Measurements from ENCODE around the gene PARVA.

PARVA gene

DNA sequence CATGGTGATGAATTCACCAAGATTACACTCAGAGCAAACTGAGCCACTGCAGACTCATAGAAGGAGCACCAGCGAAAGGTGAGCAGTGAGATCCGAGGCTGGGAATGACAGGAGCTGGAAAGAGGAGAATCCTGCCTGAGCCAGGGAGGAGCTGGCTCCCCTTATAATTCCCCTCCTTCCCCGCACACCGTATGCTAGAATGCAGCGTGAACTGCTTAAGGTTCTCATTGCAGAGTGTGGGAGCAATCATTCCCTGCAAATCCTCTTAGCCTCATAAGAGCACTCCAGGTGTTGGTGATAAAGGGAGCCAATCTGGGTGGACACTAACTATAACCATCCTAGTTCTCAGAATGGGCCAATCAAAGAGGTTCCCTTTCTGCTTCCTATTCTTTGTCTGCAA lies 169.3 kb downstream of the PARVA start:
- TF ChIP-seq GATA2 (IDR thresholded peaks at IDR 0.05; ENCODE audit: low read depth, low read length) (no peak), GATA3 (IDR thresholded peaks at IDR 0.05; ENCODE audit: low read depth, low read length) (no peak)

DNA sequence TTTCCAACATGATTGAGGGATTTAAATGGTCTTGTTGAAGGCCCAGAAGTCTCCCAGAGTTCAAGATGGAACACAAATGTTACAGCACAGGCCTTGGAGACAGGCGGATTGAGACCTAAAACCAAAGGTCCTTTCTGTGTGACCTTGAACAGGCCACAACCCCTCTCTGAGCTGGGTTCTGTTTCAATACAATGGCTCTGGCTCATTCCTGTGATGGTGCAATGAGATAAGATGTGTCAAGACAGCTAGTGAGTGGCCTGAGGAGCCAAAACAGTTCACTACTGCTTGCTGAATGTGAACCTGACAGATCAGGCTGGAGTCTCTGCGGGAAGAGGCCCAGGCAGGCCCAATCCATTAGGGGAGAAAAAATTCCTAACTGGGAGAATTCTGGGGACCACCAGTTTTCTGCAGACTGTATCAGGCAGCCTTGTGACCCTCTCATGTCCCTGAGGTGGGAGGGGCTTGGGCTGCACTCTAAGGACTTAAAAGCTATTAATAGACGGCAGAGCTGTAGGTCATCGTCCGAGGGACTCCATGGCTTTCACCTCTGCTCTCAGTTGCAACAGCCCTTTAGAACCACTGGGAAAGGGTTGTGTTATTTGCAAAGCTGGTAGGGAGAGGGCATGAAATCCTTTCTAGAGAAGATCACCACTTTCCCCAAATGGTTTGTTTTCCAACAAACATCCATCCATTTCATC lies 170.7 kb downstream of the PARVA start:
- TF ChIP-seq GATA3 (IDR thresholded peaks at IDR 0.05; ENCODE audit: low read depth, low read length) (no peak), GATA2 (IDR thresholded peaks at IDR 0.05; ENCODE audit: low read depth, low read length) (no peak)

- no peak for TF ChIP-seq GATA2 (IDR thresholded peaks at IDR 0.05; ENCODE audit: low read depth, low read length)
Observed at GRCh38 chr11:12552692-12553091, 175.3 kb downstream of the PARVA start.

DNA sequence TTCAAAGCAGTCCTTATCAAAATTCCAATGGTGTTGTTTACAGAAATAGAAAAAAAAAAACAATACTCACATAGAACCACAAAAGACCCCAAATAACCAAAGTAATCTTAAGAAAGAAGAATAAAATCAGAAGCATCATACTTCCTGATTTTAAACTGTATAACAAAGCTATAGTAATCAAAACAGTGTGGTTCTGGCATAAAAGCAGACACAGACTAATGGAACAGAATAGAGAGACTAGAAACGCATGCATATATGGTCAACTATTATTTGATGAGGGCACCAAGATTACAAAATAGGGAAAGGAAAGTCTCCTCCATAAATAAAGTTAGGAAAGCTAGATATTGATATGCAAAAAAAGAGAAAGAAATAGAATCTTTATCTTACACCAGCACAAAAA lies 176.8 kb downstream of the PARVA start:
- no peak for TF ChIP-seq GATA3 (IDR thresholded peaks at IDR 0.05; ENCODE audit: low read depth, low read length)
- no peak for TF ChIP-seq GATA2 (IDR thresholded peaks at IDR 0.05; ENCODE audit: low read depth, low read length)

DNA sequence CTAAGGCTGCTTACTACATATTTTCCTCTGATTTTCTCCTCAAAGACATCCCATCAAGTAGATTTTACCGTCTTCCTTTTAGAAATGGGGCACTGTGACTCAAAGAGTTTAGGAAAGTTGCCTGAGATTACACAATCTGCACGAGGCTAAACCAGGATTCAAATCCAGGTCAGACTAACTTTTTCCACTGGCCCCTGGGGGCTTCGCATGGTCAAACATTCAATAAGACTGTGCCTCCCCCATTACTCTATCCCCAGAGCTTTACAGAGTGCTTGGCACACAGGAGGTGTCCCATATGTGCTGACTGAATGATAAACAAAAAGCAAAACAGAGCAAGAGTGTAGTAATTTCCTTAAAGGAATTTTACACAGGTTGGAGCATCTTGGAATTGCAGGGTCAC lies 178.8 kb downstream of the PARVA start:
- TF ChIP-seq GATA3 (IDR thresholded peaks at IDR 0.05; ENCODE audit: low read depth, low read length) (no peak), GATA2 (IDR thresholded peaks at IDR 0.05; ENCODE audit: low read depth, low read length) (no peak)

DNA sequence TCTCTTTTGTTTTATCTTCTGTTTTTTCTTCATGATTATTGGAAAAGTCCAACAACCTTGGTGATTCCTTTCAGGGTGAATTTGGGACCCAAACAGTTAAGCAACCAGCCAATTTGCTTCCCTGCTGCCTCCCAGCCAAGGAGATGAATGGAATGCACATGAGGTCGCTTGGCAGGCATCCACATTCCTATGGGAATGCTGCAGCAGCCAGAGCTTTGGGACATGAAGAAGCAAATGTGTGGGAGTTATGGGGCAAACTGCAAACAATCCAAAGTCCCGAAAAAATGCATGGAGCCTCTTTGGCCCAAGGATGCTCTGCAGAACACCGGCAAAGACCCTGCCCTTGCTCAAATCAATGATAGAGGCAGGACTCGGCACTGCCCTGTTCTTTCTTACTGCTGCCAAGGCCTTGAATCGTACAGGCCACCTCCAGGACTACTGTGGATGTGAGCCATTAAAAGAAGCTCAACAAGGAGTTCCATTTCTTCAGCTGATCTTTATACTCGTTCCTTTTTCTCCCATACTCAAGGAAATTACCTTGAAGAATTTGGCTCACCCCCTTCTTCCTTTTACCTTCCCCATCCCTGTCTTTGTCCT lies 179.5 kb downstream of the PARVA start:
- TF ChIP-seq GATA3 (IDR thresholded peaks at IDR 0.05; ENCODE audit: low read depth, low read length) (no peak), GATA2 (IDR thresholded peaks at IDR 0.05; ENCODE audit: low read depth, low read length) (no peak)

DNA sequence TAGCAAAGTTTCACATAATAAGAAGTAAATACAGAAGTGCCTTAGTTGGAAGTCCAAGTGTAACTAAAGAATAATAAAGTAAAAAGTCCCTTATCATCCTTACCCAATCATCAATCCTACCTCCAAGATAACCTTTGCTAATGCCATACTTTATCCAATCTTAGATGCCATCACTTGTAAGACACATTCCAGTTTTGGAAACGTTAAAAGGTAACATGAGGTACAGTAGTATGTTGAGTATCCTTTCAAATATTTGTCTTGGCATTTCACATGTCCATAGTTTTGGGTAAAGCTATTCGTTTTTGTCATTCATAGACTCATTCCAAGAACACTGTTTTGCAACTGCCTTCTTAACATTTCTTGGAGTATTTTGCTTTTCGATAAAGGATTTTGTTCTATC lies 181.6 kb downstream of the PARVA start:
- no peak for TF ChIP-seq GATA2 (IDR thresholded peaks at IDR 0.05; ENCODE audit: low read depth, low read length)
- no peak for TF ChIP-seq GATA3 (IDR thresholded peaks at IDR 0.05; ENCODE audit: low read depth, low read length)

DNA sequence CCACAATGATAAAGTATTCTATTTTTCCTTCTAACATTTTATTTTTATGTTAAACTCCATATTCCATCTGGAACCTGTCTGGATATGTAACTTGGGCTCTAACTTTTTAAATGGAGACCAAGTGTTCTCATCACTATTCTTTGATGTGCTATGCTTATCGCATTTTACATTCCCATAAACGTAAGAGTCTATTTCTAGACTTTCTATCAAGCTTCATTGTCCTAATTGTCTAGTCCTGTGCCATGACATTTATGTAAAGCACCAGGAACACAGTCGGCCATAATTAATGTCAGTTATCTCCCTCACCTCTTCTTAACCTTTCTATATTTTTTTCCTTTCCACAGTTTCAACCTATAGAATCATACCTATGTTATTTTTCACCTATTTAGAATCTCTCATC lies 183.0 kb downstream of the PARVA start:
- TF ChIP-seq GATA2 (IDR thresholded peaks at IDR 0.05; ENCODE audit: low read depth, low read length) (no peak), GATA3 (IDR thresholded peaks at IDR 0.05; ENCODE audit: low read depth, low read length) (no peak)

GRCh38 chr11:12560861-12561260 lies 183.5 kb downstream of the PARVA start:
- TF ChIP-seq GATA2 (IDR thresholded peaks at IDR 0.05; ENCODE audit: low read depth, low read length) (no peak), GATA3 (IDR thresholded peaks at IDR 0.05; ENCODE audit: low read depth, low read length) (no peak)

DNA sequence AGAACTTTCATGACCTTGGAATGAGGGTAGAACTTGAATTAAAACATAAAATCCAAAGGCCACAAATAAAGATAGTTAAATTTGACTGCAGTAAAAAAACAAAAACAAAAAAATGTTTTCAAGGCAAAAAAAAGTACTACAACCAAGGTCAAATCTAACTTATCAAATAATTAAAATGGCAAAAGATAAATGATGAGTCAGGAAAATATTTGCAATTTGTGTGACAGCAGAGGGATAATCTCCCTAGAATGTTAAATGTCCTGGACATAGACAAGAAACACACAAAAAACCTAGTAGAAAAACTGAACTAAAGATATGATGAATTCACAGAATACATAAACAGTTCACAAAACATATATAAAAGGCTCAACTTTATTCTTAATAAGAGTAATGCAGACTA lies 186.6 kb downstream of the PARVA start:
- TF ChIP-seq GATA2 (IDR thresholded peaks at IDR 0.05; ENCODE audit: low read depth, low read length) (no peak), GATA3 (IDR thresholded peaks at IDR 0.05; ENCODE audit: low read depth, low read length) (no peak)

GRCh38 chr11:12565406-12565805 lies 188.0 kb downstream of the PARVA start:
- no peak for TF ChIP-seq GATA2 (IDR thresholded peaks at IDR 0.05; ENCODE audit: low read depth, low read length)
- TF ChIP-seq GATA3 (IDR thresholded peaks at IDR 0.05; ENCODE audit: low read depth, low read length): no peak

DNA sequence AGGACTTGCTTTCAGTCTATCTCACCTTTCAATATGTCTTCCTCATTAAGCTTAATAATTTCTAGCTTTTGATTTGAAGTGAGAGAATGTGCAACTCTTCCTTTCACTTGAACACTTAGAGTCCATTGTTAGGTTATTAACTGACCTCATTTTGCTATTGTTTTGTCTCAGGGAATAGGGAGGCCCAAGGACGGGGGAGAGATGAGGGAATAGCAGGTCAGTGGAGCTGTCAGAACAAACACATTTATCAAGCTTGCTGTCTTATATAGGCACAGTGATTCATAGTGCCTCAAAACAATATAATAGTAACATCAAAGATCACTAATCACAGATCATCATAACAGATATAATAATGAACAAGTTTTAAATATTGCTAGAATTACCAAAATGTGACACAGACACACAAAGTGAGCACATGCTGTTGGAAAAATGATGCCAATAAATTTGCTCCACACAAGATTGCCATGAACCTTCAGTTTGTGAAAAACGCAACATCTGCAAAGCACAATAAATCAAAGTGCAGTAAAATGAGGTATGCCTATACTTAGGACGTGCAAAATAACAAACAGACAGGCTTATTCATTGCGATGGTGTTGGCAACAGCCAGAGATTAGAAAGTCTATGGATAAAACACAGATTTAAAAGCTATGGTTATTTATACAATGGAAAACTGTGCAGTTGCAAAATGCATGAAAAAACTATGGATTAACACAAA lies 190.5 kb downstream of the PARVA start:
- TF ChIP-seq GATA2 (IDR thresholded peaks at IDR 0.05; ENCODE audit: low read depth, low read length): no peak
- no peak for TF ChIP-seq GATA3 (IDR thresholded peaks at IDR 0.05; ENCODE audit: low read depth, low read length)

- no peak for TF ChIP-seq GATA3 (IDR thresholded peaks at IDR 0.05; ENCODE audit: low read depth, low read length)
- no peak for TF ChIP-seq GATA2 (IDR thresholded peaks at IDR 0.05; ENCODE audit: low read depth, low read length)
Observed at GRCh38 chr11:12569499-12570425, 192.4 kb downstream of the PARVA start.
